ENCODE measurements around the gene AQP2. TPM values are rescaled to one million over a fixed set of nuclear protein-coding genes. Genes with fewer than 3 reads are reported as not detected.
A peak's percentile ranks its signal among the peaks of the same experiment; 100 is the strongest.

The AQP2 gene
- total RNA-seq, 2 donors from 2014 or later = not detected

GRCh38 chr12:49951411-49952240 is 1.1 kb downstream of the AQP2 start:
- DNase-seq = peak in 1 of 2 donors; percentile 12
- ATAC-seq = no peak
- intact Hi-C loops (cut with DNase I, micrococcal nuclease) = no loop called here

- intact Hi-C loops (cut with DNase I, micrococcal nuclease) = no loop called here
- peak in 1 of 2 donors; percentile 9 for DNase-seq
- ATAC-seq = peak; percentile 58
These were observed 2.0 kb downstream of the AQP2 start for GRCh38 chr12:49952391-49953055.

- DNase-seq (no peak), ATAC-seq (peak; percentile 13)
- intact Hi-C loops (cut with DNase I, micrococcal nuclease) = no loop called here
These were observed 2.6 kb downstream of the AQP2 start for GRCh38 chr12:49953151-49953550.

DNA sequence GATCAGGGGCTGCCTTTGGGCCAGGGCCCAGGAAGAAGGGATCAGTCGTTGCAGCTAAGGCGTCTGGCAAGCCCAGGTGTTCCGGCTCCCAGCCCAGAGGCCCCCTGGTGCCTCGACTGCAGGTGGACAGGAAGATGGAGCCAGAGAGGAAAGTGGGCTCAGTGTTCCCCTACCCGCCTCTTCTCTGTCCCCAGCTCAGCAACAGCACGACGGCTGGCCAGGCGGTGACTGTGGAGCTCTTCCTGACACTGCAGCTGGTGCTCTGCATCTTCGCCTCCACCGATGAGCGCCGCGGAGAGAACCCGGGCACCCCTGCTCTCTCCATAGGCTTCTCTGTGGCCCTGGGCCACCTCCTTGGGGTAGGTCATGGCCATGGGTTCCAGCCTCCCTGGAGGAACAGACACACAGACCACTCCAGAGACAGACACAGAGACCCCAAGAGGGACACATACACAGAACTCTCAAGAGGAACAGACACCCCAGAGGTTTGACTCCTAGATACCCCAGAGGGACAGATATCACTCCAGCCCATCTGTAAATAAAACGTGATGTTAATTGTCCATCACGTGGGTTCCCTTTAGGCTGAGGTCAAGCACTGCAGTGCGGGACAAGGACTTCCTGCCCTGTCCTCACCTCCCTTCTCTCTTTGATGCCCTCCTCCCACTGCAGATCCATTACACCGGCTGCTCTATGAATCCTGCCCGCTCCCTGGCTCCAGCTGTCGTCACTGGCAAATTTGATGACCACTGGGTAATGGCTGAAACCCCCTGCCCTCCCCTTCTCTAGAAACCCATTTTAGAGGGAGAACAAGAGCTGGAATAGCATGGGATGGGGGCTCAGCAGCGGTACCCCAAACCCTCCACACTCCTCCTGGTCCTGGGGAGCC is 3.7 kb downstream of the AQP2 start:
- ATAC-seq = no peak
- no peak for DNase-seq
- intact Hi-C loops (cut with DNase I, micrococcal nuclease) = no loop called here

DNA sequence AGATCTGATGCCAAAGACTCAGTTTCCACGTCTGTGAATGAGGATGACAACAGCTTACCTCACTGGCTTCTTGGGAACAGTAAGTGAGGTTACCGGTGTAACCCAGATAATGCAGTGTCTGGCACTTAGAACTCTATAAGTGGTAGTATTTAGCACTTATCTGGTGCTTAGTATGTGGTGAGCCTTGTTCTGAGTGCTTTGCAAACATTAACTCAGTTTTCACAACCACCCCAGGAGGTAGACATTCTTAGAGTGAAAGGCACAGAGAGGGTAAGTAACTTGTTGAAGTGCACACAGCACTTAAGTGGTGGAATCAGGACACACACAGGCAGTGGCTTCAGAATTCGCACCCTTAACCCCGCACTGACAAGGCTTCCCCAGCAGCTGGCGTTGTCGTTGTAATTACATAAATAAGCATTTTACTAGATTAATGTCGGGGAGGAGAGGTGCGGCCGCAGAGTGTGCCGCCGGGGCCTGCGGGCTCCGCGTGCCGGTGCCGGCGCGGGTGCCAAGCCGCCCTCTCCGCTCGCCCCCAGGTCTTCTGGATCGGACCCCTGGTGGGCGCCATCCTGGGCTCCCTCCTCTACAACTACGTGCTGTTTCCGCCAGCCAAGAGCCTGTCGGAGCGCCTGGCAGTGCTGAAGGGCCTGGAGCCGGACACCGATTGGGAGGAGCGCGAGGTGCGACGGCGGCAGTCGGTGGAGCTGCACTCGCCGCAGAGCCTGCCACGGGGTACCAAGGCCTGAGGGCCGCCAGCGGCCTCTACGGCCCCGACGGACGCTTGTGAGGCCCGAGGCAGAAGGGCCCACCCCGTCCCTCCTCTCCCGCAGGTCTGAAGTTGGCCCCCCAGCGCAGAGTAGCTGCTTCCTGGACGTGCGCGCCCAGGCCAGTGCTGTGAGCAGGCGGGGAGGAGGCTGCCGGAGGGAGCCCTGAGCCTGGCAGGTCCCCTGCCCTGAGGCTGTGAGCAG is 4.6 kb downstream of the AQP2 start:
- DNase-seq (no peak), ATAC-seq (no peak)

DNA sequence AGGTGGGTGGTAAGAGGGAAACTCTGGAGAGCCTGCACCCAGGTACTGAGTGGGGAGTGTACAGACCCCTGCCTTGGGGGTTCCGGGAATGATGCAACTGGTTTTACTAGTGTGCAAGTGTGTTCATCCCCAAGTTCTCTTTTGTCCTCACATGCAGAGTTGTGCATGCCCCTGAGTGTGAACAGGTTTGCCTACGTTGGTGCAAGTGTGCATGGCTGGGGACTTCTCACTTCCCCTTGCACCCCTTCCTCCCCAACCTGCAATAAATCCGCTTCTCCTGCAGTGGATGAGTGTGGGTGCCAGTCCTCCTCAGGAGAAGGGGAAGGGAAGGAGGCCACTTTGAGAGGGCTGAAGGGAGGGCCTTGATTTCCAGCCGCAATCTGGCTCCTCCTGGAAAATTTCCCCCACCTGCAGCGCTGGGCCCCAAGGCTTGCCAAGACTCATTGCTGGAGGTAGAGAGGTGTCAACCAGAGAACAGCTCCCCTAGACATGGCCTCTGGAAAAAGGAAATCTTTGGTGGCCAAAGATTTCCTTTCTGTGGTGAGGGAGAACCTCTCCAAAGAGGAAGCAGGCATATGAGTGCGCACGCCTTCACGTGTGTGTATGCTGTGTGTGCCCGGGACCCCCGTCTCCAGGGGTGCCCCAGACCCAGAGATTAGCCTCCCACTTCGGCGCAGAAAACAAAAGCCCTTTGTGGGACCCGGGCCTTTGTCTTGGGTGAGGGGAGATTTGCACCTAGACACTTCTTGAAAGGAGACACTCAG is 5.5 kb downstream of the AQP2 start:
- ATAC-seq = no peak
- intact Hi-C loops (cut with DNase I, micrococcal nuclease) = no loop called here
- DNase-seq = no peak

More for the DNA sequence above, 4.6 kb downstream of the AQP2 start:
- intact Hi-C loops (cut with DNase I, micrococcal nuclease) = no loop called here

- ATAC-seq (no peak), DNase-seq (no peak)
- intact Hi-C loops (cut with DNase I, micrococcal nuclease) = no loop called here
These were observed 6.4 kb downstream of the AQP2 start for GRCh38 chr12:49956663-49957569.

DNA sequence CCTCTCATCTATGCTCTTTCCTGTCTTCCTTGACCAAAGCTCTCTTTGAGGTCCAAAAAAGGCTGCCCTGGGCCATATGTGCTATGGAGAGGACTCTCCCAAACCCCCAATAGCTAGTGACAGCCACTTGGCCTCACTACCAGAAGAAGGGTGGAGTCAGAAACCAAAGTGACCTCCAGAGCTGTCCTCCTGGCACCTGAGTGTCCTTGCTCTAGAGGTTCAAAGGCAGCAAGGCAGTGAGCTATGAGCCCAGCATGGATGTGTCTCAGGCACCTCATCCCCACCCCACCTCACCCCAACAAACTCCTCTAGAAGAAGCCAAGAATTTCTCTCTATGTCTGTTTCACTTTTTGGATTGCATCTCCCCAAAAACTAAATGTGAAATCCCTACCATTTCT is 7.0 kb downstream of the AQP2 start:
- ATAC-seq (no peak), DNase-seq (no peak)
- intact Hi-C loops (cut with DNase I, micrococcal nuclease) = no loop called here

DNA sequence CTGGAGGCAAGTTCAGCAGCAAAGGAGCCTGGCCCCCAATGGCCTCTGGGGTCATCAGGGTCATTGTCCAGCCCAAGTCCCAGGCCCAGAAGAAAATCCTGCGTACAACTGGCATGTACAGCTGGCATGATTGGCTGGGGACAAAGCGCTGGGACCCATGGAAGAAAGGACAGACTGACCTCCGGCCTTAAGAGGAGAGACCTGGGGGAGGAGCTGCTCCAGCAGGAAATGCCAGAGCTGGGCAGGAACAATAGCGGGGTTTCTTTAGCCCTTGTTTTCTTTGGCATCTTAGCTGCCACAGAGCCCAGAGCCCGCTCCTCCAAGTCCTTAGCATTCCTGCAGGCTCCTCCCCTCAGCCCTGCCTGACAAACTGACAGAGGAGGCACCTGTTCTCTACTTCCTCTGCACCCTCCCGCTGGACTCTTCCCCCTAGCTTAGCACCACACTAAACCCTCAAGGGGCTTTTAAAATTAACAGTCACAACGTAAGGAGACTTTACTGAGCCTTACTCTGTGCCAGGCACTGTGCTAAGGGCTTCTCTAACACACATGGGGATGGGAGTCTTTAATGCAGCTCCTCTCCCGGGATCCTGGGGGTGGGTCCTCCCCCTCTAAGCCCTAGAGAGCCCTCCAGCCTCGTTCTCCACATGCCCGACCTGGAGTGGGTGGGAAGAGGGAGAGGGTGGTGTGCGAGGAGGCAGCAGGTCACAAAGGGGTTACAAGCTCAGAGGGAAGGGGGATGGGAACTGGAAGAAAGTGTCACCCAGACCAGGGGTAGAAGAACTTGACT is 9.3 kb downstream of the AQP2 start:
- intact Hi-C loops (cut with DNase I, micrococcal nuclease) = loop anchor here in 1 of 2 donors (10.0 kb wide), 1 partner anchor 95 kb away; the partner anchor contains the start of gene ASIC1
- ATAC-seq (peak; percentile 55), DNase-seq (no peak)

- intact Hi-C loops (cut with DNase I, micrococcal nuclease) = loop anchor here in 1 of 2 donors (10.0 kb wide), 1 partner anchor 94 kb away; the partner anchor contains the start of gene ASIC1
- ATAC-seq (no peak), DNase-seq (no peak)
These were observed 10.1 kb downstream of the AQP2 start for GRCh38 chr12:49960474-49961110.

DNA sequence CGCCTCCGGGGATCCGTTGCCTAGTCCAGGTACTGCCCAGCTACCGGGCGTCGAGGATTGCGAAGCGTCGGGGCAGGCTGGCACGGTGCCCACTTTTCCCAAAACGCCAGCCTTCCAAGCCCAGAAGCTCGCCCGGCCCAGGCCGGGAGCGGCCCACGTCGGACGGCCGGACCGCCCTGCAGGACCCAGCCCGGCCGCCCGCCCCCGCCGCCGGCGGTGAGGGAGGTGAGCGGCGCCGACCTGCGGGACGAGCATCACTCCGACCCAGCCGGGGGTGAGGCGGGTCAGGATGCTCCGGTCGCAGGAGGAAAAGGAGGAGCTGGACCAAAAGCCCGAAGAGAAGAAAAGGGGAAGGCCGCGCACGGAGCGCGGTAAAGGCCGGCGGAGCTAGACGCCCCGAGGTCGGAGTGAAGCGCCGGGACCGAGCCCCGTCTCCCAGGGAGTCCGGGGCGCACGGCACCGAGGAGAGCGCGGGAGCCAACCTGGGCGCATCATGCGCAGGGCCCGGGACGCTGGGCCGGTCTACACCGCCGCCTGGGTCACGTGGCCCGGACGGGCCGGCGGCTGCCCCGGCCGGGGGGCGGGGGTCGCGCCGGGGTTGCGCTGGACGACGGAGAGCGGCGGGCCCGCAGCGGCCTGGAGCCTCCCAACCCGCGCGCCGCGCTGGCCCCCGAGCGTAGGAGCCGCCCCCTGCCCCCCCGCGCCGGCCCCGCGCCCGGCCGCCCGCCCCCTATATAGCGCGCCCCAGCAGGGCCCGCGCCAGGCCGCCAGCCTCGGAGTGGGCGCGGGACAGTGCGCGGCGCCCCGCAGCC is 10.8 kb downstream of the AQP2 start, which contains the start of gene AQP5:
Gene AQP5 (plus strand): TSS at position 762 of the 812 bp plus-strand sequence. CDS start 146 bp downstream, outside the sequence.
- no peak for DNase-seq
- peak; percentile 11 for ATAC-seq
- intact Hi-C loops (cut with DNase I, micrococcal nuclease) = loop anchor here in 1 of 2 donors (10.0 kb wide), 1 partner anchor 93 kb away; the partner anchor contains the start of gene ASIC1

GRCh38 chr12:49961993-49962764 is 11.6 kb downstream of the AQP2 start:
- DNase-seq = no peak
- intact Hi-C loops (cut with DNase I, micrococcal nuclease) = loop anchor here in 1 of 2 donors (10.0 kb wide), 1 partner anchor 93 kb away; the partner anchor contains the start of gene ASIC1
- no peak for ATAC-seq

Data from left colon (tissue), 2 donors.